Activated CD8-positive, alpha-beta memory T cell treated with anti-CD3 and anti-CD28 coated beads, Interleukin-2, amount 50 U/mL, for 1 hour (primary cell): ENCODE data around the gene EME2.
A peak's percentile ranks its signal among the peaks of the same experiment; 100 is the strongest.

Experiments used
- DNase-seq: peaks from one replicate; pipeline ENCODE4 v3.0.0-alpha.2; 2020; ENCODE audit errors: extremely low read depth

EME2 gene

DNA sequence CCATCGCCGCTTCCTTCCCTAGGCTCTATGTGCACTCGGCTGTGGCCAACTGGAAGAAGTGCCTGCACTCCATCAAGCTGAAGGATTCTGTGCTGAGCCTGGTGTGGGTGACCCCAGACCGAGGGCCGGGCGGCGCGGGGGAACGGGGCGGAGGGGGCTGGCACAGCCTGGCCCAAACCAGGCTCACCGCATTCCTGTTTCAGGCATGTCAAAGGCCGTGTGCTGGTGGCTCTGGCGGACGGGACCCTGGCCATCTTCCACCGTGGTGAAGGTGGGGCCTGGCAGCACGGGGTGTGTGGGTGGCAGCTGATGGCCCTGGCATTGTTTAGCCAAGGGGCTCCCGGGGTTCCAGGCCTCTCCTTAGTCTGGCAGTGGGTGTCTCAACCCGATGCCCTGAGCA, 5.9 kb upstream of the EME2 start:
- DNase-seq = no peak

DNA sequence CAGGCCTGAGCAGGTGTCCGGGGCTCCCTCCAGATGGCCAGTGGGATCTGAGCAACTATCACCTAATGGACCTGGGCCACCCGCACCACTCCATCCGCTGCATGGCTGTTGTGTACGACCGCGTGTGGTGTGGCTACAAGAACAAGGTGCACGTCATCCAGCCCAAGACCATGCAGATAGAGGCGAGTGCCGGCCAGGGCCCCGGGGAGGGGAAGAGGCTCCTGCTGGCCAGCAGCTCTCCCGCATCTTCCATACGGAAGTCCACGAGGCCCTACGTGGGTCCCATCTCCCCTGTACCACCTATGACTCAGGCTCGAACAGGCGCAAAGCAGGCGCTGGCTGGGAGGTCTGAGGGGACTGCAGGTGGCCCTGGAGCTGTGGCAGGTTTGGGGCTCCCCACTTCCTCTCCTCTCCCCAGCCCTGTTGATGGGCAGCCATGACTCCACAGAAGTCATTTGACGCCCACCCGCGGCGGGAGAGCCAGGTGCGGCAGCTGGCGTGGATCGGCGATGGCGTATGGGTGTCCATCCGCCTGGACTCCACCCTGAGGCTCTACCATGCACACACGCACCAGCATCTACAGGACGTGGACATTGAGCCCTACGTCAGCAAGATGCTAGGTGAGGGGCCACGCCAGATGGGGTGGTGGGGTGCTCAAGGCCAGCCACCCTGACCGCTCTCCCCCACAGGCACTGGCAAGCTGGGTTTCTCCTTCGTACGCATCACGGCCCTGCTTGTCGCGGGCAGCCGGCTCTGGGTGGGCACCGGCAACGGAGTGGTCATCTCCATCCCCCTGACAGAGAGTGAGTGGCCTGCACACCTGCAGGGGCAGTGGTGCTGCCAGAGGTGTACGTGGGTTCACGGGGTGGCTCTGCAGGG, 5.3 kb upstream of the EME2 start:
- no peak for DNase-seq

DNA sequence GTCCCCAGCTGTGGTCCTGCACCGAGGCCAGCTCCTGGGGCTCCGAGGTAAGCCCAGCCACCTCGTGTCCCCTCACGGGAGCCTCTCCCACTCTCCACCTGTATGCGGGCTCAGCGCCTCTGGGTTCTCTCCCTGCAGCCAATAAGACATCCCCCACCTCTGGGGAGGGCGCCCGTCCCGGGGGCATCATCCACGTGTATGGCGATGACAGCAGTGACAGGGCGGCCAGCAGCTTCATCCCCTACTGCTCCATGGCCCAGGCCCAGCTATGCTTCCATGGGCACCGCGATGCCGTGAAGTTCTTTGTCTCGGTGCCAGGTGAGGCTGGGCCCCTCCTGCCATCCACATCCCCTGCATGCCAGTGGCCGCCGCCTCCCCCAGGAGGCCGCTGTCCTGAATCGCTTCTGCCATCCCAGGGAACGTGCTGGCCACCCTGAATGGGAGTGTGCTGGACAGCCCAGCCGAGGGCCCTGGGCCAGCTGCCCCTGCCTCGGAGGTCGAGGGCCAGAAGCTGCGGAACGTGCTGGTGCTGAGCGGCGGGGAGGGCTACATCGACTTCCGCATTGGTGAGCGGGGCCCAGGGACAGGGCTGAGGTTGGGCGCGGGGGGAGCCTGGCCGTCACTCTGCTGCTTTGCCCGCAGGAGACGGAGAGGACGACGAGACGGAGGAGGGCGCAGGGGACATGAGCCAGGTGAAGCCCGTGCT, 4.4 kb upstream of the EME2 start:
- DNase-seq = no peak

DNA sequence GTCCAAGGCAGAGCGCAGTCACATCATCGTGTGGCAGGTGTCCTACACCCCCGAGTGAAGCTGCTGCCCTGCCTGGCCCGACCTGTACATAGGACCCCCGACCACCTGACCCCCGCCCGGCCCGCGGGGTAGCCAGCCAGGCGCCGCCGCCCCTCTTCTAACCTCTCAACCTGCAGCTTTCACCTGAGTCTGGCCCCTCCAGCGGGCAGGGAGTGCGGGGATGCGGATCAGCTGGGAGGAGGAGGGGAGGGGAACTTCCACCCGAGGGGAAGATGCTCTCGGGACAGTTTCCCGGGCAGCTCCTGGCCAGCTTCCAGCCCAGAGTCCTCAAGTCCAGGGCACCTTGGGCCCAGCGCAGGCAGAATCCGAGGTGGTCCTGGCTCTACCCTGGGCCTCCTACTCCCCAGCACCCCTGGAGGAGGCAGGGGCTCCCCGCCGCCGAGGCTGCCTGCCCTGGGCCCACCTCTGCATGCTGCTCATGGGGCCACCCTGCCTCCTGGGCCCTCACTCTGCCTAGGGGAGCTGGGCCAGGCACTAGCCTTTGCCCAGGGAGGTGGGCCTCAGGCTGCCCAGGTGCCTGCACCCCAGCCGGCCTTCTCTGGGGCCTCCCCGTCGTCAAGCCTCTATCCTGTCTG, 3.7 kb upstream of the EME2 start:
- no peak for DNase-seq

DNA sequence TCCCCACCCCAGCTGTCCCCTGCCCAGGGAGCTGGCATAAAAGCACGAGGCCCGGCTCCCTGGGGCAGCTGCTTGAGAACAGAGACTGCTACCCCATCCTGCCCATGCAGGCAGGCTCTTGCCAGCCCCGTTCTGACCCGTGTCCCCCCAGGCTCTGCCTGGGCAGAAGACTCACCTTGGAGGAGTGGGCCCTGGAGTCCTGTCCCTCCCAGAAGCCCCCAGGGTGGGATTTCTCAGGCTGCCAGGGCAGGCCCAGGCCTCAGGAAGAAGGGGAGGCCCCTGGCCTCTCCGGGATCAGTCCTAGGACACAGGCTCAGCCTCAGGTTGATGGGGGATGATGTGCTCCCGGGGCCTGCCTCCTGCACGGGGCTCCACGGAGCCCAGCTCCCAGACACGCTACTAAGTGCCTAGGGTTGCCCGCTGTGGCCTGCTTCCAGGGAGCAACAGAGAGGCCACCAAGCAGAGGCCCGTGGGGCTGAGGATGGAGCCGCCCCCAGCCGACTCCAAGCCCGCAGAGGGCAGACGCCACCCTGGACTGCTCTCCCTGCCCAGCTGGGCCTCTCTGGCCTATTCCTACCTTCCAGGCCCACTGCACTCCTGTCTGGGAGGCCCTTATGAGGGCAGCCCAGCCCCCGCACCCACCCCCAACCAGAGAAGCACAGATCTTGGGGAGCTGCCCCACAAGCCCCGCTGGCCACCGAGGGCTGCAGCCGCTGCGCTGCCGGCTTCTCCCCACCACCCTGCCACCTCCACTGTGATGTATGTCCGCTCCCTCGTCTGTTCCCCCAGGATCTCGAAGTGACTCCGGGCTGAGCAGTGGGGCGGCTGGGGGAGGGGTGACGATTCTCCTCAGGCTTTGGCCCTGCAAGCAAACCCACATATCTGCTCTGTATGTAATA, 3.0 kb upstream of the EME2 start:
- no peak for DNase-seq

DNA sequence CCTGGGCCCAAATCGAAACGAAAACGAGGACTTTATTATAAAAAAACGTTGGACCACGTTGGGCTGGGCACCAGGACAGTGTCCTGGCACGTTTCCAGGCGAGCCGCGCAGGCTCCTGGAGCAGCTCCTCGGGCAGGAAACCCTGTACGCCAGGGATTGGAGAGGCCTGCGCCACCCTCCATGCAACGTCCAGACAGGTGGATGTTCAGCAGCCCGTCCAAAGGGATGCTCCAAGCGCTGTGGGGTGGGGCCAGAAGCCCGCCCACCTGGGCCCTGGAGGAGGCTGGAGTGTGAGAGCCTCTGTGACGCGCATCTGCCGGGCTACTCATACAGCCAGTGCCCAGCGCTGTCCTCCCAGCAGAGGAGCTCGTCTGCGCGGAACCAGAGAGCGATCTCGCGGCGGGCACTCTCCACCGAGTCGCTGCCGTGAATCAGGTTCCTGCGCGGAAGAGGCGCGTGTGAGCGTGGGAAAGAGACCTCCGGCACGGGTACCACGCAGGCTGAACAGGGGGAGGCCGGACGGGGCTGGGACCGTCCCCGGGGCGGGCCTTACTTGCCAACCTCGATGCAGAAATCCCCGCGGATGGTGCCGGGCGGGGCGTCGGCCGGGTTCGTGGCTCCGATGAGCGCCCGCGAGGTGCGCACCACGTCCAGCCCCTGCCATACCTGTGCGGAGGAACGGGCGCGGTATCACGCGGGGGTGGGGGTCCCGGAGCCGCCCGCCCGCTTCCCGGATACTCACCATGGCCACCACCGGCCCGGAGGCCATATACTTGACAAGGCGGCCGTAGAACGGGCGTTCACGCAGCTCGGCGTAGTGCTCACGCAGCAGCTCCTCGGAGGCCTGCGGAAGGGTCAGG, 2.1 kb upstream of the EME2 start:
- no peak for DNase-seq

DNA sequence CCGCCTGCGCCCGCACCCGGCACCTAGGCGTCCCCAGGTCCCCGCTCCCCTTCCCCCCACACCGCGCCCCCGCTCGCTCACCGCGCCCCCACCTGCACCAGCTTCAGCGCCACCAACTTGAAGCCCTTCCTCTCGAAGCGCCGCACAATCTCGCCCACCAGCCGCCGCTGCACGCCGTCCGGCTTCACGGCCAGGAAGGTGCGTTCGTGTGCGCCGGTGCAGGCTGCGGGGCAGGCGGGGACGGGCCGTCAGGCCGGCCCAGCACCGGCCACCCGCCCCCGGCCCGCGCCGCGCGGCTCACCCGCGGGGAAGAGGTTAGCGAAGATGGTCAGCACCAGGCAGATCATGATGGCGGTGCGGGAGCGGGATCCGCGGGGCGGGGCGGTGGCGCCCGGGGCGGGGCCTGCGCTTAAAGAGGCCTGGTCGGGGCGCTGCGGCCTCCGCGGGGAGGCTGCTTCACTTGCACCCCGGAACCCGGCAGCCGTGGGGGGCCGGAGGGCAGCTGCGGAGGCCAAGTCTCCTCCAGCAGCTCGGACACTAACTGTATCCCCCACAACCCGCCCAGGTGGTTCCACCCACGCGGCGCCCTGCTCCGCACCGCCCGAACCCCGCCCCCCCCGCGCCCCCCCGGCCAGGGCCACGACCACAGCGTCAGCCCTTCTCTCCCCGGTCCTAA, 1.3 kb upstream of the EME2 start, which contains the start of gene NME3:
TSS of gene NME3 (minus strand) at position 356 of the 676 bp plus-strand sequence. CDS start at position 347, 9 bp downstream.
- DNase-seq = no peak

DNA sequence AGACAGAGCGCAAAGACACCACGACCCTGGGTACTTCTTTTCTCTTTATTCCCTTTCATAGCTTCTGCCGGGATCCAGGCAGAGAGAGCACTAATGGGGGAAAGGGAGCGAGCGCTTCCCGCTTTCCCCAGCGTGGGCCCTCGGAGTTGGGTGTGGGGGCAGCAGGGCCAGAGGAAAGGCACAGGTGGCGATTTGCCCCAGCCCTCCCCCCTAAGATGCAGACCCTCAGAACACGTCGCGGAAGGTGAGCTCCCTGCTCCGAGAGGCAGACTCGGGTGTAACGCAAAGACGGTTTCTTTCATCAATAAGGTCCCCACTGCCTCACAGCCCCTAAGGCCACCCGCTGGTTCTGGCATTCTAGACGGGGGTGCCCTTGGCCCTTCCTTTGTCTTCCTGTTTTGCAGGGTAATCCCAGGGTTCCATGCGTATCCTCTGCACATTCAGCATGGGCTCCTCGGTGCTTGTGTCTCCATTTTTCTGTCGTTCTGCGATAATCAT, 697 bp upstream of the EME2 start:
- DNase-seq = no peak

DNA sequence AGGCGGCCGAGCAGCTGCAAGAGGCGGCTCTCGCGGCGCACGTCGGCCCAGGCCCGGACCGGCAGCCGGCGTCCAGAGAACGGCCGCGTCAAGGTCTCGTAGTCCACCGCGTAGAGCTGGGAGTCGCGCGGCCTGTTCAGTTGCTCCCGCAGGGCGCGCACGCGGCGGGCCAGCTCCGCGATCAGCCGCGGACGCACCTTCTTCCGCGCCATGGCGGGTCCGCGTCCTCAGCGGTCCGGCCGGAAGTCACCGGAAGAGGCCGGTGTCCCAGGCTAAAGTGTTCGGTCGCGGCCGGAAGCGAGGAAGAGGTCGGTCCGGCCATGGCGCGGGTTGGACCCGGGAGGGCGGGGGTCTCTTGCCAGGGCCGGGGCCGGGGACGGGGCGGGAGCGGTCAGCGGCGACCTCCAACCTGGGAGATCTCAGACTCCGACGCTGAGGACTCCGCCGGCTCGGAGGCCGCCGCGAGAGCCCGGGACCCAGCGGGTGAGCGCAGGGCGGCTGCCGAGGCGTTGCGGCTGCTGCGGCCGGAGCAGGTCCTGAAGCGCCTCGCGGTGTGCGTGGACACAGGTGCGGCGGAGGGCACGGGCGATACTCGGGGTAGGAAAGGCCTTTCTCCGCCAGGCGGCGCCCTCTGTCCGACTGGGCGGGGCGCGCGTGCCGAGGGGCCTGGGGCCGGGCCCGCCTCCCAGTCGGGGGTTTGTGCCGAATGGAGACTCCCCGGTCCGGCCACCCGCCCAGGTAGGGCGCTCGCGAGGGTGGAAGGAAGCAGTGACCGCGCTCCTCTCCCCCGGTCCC, 495 bp downstream of the EME2 start, which contains the start of gene MRPS34:
TSS of gene MRPS34 (minus strand) at position 227 of the 795 bp plus-strand sequence. CDS start at position 212, 15 bp downstream.
- peak; percentile 37 for DNase-seq

DNA sequence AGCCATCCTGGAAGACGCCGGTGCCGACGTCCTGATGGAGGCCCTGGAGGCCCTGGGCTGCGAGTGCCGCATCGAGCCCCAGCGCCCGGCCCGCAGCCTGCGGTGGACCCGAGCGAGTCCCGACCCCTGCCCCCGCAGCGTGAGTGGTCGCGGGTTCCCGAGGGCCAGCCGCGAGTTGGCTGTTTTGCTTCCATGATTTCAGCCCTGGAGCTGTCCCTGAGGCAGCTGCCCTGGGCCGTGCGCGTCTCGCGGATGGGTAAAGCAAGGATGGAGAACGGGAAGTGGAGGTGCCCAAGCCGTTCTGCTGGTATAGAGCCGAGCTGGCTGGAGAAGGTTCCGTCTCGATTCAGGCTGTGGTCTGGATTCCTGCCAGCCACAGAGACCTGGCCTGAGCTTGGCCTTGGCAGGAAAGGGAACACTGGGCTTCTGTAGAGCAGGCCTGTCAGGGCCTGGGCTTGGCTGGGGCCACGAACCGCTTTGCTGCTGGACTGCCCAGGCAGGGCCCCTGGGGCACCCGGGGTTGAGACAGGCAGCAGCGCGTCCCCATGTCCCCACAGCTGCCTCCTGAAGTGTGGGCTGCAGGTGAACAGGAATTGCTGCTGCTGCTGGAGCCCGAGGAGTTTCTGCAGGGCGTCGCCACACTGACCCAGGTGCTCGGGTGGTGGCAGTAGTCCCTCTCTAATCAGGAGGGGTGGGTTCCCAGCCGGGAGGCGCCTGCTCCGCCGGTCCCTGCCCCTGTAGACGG, 1.3 kb downstream of the EME2 start:
- DNase-seq = no peak

DNA sequence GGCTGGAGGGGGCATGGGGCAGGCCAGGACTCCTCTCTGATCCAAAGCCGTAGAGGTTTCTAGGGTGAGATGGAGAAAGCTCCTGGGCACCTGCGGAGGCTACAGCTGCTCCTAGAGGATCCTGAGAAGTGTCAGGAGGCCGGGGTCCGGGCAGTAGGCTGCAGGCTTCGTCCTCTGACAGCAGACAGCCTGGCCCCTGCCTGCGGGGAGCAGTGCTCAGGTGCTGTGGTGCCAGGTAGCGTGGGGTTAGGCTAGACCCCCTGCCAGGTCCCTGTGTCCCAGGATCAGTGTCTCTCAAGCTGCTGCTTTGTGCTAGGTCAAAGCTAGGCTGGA, 1.8 kb downstream of the EME2 start:
- no peak for DNase-seq

DNA sequence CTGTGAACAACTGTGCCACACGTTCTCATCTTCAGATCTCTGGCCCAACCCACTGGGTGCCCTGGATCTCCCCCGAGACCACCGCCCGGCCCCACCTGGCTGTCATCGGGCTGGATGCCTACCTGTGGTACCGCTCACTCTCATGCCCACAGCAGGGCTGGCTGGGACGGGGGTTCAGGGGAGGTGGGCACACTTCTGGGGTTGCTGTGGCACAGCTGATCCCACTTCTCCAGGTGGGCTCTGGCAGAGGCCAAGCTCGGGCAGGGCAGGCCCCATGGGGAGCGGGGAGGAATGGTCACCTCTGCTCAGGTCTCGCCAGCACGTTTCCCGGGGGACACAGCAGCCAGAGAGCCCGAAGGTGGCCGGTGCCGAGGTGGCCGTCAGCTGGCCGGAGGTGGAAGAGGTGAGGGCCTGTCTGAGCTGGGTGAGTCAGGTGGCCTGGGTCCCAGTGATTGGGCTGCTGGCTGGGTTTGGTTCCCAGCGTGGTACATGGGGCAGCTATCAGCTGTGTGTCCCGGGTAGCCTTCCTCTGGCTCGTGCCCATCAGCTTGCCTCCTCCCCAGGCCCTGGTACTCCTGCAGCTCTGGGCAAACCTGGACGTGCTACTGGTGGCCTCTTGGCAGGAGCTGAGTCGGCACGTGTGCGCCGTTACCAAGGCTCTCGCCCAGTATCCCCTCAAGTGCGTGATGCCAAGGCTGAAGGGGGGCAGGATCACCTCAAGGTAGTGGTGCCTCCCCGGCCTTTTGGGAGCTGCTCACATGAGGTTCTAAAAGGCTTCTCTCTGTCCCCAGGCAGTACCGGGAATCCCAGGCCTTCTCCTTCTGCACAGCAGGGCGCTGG, 2.6 kb downstream of the EME2 start:
- no peak for DNase-seq

DNA sequence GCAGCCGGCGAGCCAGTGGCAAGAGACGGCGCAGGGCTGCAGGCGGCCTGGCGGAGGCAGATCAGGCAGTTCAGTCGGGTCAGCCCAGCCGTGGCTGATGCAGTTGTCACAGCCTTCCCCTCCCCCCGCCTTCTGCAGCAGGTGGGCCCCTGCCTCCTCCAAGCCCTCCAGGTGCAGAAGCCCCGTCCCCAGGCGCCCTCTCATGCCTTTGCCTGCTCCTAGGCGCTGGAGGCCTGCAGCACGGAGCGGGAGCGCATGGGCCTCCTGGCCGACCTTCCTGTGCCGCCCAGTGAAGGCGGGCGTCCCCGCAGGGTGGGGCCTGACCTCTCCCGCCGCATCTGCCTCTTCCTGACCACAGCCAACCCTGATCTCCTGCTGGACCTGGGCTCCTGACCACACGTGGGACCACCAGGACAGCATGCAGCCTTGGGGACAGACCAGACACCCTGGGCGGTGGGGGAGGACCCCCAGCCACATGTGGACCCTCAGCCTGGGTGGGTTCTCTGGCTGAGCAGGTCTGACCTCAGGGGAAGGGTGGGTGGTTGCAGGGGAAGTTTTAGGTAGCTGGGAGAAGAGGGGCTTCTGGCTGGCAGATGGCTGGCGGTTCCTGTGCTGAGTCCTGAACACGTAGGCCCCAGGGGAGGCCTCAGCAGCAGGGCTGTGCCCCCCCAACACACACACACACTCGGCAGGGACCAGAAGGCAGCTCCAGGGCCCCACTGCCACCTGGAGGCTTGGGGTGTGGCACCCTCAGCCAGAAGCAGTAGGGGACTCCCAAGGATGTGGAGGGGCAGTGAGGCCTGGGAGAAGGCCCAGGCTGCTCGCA, 3.4 kb downstream of the EME2 start:
- DNase-seq = no peak

DNA sequence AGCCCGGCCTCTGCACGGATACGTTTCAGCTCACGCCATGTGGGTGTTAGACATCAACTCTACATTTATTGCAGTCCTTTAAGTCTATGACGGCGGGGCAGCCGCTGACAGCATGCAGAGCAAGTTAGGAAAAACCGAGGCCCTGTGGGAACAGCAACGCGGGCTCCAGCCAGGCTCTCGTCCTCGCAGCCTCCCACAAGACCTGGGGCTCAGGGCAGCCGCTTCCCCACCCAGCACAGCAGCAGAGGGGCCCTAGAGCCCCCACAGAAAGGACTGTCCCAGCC, 4.0 kb downstream of the EME2 start:
- no peak for DNase-seq

DNA sequence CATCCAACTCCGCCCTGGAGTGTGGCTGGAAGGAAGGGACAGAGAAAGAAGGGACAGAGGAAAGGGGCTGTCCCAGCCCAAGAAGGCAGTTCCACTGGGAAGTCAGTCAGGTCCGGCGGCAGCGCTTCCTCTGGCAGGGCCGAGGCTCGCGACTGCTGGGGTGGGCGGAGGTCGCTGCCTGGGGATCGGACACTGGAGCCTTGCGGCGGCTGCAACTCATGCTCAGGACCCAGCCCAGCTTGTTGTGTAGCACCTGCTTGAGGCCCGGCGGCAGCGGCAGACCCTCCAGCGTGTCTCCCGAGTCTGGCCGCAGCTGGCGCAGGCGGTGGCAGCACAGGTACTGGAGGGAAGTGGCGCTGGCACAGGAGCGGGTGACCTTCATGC, 4.4 kb downstream of the EME2 start:
- no peak for DNase-seq

DNA sequence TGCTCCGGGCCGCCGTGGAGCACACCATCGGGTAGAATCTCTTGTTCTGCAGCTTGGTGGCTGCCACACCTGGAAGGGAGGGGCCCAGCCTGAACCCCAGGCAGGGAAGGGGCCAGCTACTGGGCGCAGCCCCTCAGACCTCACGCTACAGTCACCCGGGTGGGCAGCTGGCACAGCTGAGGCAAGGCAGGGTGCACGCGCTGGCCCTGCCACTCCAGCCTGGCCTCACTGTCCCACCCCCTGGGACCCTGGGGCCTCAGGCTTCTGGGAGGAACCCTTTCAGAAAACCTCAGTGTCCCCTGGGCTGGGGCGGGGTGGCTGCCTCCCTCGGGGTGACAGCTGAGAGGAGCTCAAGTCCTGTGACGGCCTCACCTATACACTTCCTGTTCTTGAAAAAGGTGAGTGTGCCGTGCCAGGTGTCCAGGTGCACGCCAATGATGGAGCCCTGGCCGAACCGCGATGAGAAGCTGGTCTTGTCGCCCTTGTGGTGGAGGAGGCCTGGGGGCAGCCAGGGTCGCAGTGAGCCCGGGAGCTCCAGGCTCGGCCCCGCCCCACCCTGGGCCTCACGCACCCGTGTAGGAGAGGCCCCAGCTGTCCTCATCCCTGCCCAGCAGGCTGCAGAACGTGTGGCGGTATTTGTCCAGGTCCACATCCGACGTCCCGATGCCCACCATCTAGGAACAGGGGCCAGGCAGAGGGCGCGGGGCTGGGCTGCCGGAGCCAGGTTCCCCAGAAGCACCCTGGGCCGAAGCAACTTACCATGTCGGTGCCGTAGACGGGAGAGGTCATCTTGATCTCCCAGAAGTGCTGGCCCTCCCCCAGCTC, 5.0 kb downstream of the EME2 start:
- no peak for DNase-seq
